MCF 10A (cell line): Measurements from ENCODE around the gene IGDCC3. TPM values are rescaled to one million over a fixed set of nuclear protein-coding genes. Genes with fewer than 3 reads are reported as not detected.
"Not testable (repeated sequence)": the region's sequence is repeated elsewhere in the genome, so short reads cannot be mapped to it uniquely, and the experiment has no call there.

Experiments used
- BruUV-seq: library from RNA; stranded (reverse); fragments of 400-500 nt; replicated peaks from 2 replicates; lab custom pipeline; 2021; lab: Mats Ljungman, UMichigan
- CTCF ChIA-PET: fragments of 300-600 bp; sonication (Branson Sonifier 250); formaldehyde crosslinking; extraction: SDS; loops from one replicate; lab custom pipeline; 2021; ENCODE audit warnings: antibody characterized with exemption, inconsistent platforms; lab: Yijun Ruan, JAX
- POLR2A ChIA-PET: fragments of 300-600, 350-650 bp; sonication (Branson Sonifier 250); formaldehyde crosslinking; extraction: SDS; loops from one replicate; lab custom pipeline; 2020; ENCODE audit warnings: antibody characterized with exemption, inconsistent platforms; lab: Yijun Ruan, JAX
- DNase-seq: peaks from one replicate; pipeline ENCODE4 v3.0.0-alpha.2; 2018; ENCODE audit not compliant: unreplicated experiment
- H3K27ac Mint-ChIP-seq: one replicate; pipeline ENCODE4 v1.8.0; 2022; ENCODE audit warnings: mild to moderate bottlenecking, low read depth, mixed read lengths; ENCODE audit not compliant: unreplicated experiment
- H3K27me3 Mint-ChIP-seq: one replicate; pipeline ENCODE4 v1.8.0; 2022; ENCODE audit warnings: mixed read lengths; ENCODE audit not compliant: insufficient read depth, unreplicated experiment
- H3K36me3 Mint-ChIP-seq: one replicate; pipeline ENCODE4 v1.8.0; 2022; ENCODE audit warnings: mild to moderate bottlenecking, moderate library complexity, mixed read lengths; ENCODE audit not compliant: insufficient read depth, unreplicated experiment
- H3K4me1 Mint-ChIP-seq: one replicate; pipeline ENCODE4 v1.8.0; 2022; ENCODE audit warnings: mixed read lengths; ENCODE audit not compliant: insufficient read depth, unreplicated experiment
- H3K4me3 Mint-ChIP-seq: one replicate; pipeline ENCODE4 v1.8.0; 2022; ENCODE audit warnings: mild to moderate bottlenecking, moderate library complexity, mixed read lengths; ENCODE audit not compliant: unreplicated experiment
- H3K9me3 Mint-ChIP-seq: one replicate; pipeline ENCODE4 v1.8.0; 2022; ENCODE audit warnings: mixed read lengths; ENCODE audit not compliant: unreplicated experiment
- intact Hi-C: fragments of 100-400 bp; cut with micrococcal nuclease; formaldehyde crosslinking; loops from 2 replicates; pipeline ENCODE4 v1.14.1; 2022
- total RNA-seq: library from RNA; stranded (reverse); gene quantifications from 2 replicates; pipeline ENCODE4 v1.2.3, GENCODE V29; 2022
- TF ChIP-seq, protein P1 (sequence below): fragments of 200-600 bp; IDR thresholded peaks from one replicate; pipeline ENCODE4 v1.8.0; 2022; ENCODE audit warnings: antibody characterized with exemption, mild to moderate bottlenecking; ENCODE audit not compliant: unreplicated experiment

IGDCC3 gene
- total RNA-seq, 1 experiment from 2014 or later: not detected

DNA sequence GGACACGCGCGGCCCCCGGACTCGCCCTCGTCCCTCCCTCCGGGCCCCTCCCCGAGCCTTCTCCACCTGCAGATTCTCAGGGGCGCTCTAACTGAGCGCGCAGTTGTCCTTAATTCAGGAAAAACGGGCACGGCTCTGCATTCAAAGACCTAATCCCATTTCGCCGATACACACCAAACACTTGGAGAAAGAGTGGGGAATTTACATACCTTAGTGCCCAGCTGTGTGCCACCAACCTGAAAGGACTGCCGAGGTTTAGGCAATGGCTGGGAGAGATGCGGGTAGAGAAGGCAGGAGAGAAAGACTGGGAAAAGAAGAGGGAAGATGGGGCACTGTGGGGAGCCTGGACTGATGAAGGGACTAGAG is 21.8 kb downstream of the IGDCC3 start:
- DNase-seq: no peak
- Mint-ChIP-seq H3K27ac (no peak overlapping the region), H3K4me1 (no peaks in the 10 kb centered on the region), H3K4me3 (no peak overlapping the region), H3K36me3 (no peaks in the 10 kb centered on the region), H3K27me3 (peaks cover 24% of the 10 kb centered on the region), H3K9me3 (no peaks in the 10 kb centered on the region)
- ChIA-PET CTCF (no interaction called here), POLR2A (no interaction called here)
- intact Hi-C loops: no loop called here
- TF ChIP-seq, protein P1, sequence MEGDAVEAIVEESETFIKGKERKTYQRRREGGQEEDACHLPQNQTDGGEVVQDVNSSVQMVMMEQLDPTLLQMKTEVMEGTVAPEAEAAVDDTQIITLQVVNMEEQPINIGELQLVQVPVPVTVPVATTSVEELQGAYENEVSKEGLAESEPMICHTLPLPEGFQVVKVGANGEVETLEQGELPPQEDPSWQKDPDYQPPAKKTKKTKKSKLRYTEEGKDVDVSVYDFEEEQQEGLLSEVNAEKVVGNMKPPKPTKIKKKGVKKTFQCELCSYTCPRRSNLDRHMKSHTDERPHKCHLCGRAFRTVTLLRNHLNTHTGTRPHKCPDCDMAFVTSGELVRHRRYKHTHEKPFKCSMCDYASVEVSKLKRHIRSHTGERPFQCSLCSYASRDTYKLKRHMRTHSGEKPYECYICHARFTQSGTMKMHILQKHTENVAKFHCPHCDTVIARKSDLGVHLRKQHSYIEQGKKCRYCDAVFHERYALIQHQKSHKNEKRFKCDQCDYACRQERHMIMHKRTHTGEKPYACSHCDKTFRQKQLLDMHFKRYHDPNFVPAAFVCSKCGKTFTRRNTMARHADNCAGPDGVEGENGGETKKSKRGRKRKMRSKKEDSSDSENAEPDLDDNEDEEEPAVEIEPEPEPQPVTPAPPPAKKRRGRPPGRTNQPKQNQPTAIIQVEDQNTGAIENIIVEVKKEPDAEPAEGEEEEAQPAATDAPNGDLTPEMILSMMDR: no peak
- no TSS peak for BruUV-seq

DNA sequence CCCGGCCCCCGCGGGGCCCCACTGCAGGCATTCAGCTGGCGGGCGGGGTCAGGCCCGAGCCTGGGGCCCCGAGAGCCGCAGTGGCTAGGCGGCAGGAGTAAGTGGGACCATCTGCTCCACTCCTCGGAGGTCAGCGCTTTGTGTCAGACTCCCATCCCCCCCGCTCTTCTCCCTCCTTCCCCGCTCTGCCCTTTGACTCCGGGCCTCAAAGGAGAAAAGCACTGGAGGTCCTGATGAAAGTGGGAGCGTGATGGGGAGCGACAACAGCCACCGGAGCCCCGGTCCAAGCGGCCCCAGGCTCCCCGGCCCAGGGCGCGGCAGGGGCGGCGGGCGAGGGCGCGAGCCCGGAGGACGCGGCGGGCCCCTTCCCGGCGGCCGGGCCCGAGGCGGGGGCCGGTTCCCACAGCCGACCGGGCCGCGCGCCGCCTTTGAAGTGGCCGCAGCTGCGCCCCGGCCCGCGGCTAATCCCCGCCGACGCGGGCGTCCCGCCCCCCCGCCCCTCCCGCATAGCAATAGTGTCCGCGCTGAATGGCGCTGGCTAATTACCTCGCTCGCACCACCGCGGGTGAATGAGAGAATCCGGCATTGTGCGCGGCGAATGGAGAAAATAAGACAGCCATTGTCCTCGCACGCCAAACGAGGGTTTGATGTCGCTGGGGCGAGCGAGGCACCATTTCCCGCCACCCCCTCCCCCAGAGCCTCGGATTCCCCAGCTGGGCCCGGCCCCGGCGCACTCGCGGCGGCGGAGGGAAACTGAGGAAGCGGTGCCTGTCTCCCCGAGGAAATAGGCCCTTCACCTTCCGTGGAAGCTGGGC is 22.4 kb downstream of the IGDCC3 start:
- no peak for DNase-seq
- intact Hi-C loops: no loop called here
- ChIA-PET POLR2A (no interaction called here), CTCF (no interaction called here)
- Mint-ChIP-seq H3K27ac (no peak overlapping the region), H3K4me3 (no peak overlapping the region), H3K4me1 (no peaks in the 10 kb centered on the region), H3K27me3 (peaks cover 24% of the 10 kb centered on the region), H3K36me3 (no peaks in the 10 kb centered on the region), H3K9me3 (no peaks in the 10 kb centered on the region)
- TF ChIP-seq, protein P1: no peak
- BruUV-seq: no TSS peak

DNA sequence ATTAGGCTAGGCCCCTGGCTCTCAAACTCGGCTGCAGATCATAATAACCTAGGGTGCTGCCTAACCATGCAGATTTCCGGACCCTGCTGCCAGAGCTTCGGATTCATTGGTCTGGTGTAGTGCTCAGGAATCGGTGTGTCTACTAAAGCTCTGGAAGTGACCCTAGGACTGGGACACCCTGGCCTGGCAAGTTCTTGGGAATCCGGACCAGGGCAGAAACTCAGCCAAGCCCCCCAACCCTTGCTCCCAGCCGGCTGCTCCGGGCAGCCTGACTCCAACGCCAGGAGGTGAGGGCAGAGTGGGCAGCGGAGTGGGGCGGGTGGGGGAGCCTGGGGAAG is 23.0 kb downstream of the IGDCC3 start:
- Mint-ChIP-seq H3K9me3 (no peaks in the 10 kb centered on the region), H3K36me3 (no peaks in the 10 kb centered on the region), H3K4me1 (no peaks in the 10 kb centered on the region), H3K27me3 (peaks cover 25% of the 10 kb centered on the region), H3K4me3 (no peak overlapping the region), H3K27ac (no peak overlapping the region)
- ChIA-PET CTCF (interaction anchor here (0.6 kb wide), 1 partner anchor 45 kb away, joined by 3 read pairs; no protein-coding TSS in a partner anchor), POLR2A (no interaction called here)
- TF ChIP-seq, protein P1: no peak
- BruUV-seq: no TSS peak
- no peak for DNase-seq
- intact Hi-C loops: no loop called here

DNA sequence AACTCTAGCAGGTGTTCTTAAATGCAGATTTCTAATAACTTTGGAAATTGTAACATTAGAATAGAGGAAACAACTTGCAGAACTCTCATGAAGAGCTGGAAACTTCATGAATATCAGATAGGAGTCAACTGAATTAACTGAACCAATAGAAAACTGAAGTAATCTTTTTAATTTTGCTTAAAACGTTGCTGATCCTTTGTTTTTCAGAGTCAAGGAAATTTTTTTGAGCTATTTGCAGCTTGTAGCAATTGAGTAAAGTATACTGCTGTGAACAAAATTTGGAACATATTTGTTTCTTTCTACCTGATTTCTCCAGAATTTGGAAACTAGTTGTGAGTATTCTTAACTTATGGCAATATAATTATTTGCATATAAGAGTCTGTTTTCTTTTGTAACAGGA is 25.8 kb downstream of the IGDCC3 start:
- H3K27me3 Mint-ChIP-seq: peaks cover 39% of the 10 kb centered on the region
- H3K9me3 Mint-ChIP-seq, H3K4me3 Mint-ChIP-seq, H3K27ac Mint-ChIP-seq, DNase-seq, H3K36me3 Mint-ChIP-seq, intact Hi-C loops, H3K4me1 Mint-ChIP-seq, BruUV-seq: not testable (repeated sequence)
- ChIA-PET POLR2A (interaction anchor here (0.6 to 1.0 kb wide), 2 partner anchors 47 to 527 kb away, joined by 3 read pairs; partner anchors contain the start of genes PIF1 and RNU5B-1), CTCF (interaction anchor here (1.2 to 1.4 kb wide), 2 partner anchors 13 to 18 kb away, joined by 3 read pairs; no protein-coding TSS in a partner anchor)
